ENCODE results near the gene SPOP.

GRCh38 chr17:49595980-49596379 lies 81.9 kb downstream of the SPOP start:
- TF ChIP-seq CTCF (IDR thresholded peaks at IDR 0.05; ENCODE audit: borderline replicate concordance, extremely low read depth, low read length, poor library complexity, severe bottlenecking) (no peak), EZH2 (IDR thresholded peaks at IDR 0.05; ENCODE audit: borderline replicate concordance, low read depth, low read length, severe bottlenecking) (no peak)
